ENCODE results near the gene RIPOR1. TPM values are rescaled to one million over a fixed set of nuclear protein-coding genes. Genes with fewer than 3 reads are reported as not detected.
A peak's percentile ranks its signal among the peaks of the same experiment; 100 is the strongest.

The RIPOR1 gene
- total and polyA plus RNA-seq, 2 experiments from 2014 or later = 7.6 to 22.4 TPM

DNA sequence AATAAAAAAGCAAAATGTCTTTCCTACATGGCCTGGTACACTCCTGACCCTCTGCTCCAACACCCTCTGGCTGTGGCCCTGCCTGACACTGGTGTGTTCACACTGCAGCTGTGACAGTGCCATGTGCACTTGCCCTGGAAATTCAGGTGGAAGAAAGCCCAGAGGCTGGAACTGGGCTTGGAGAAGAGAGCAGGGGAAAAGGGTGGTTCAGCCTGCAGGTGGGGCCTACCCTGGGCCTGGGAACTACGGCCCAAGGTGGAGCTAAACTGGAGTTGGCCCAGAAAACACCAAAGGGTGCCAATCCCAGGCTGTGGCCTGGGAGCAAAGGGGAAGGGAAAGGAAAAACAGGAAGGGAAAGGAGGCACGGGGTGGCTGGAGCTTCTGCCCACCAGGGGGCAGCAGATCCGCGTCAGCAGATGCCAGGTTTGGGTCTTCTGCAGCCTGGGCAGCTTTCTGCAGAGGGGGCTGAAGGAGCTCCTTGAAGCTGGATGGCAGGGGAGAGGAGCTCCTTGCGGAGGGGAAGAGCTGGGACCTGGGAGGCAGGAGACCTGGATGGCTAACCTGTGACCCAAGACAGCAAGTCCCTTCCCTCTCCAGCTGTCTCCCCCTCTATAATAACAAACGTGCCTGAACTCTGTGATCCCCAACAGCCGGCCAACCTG, 18.3 kb downstream of the RIPOR1 start:
- H3K4me1 Mint-ChIP-seq = peaks cover 21% of the 10 kb centered on the region
- peaks cover 30% of the 10 kb centered on the region for H3K27me3 Mint-ChIP-seq (ENCODE audit: insufficient read depth, low read depth, poor library complexity)
- TF ChIP-seq CTCF (conservative IDR thresholded peaks at IDR 0.05; ENCODE audit: low read depth in 2 of 2) (peak; percentile 89 to 99), ZNF331 (CRISPR knock-in tag; IDR thresholded peaks at IDR 0.05; ENCODE audit: low read depth) (no peak)
- no peaks in the 10 kb centered on the region; the same call in 2 of the 3 replicates for H3K9me3 Mint-ChIP-seq
- peak; percentile 80 for ATAC-seq
- no peaks in the 10 kb centered on the region for H3K36me3 ChIP-seq (ENCODE audit: insufficient read depth)
- H3K36me3 Mint-ChIP-seq (ENCODE audit: low read depth) = peaks cover 4% of the 10 kb centered on the region
- H3K27ac ChIP-seq (ENCODE audit: low read depth) = peak overlapping the region; percentile 32; the same call in 1 of the 2 replicates
- no peak overlapping the region for H3K27ac Mint-ChIP-seq
- H3F3A ChIP-seq (replicated peaks; ENCODE audit: low read depth) = peaks cover 3% of the 10 kb centered on the region; the same call in 1 of the 2 replicates
- no peaks in the 10 kb centered on the region; the same call in 1 of the 2 replicates for H3K4me1 ChIP-seq (ENCODE audit: insufficient read depth)
- H3K9me2 ChIP-seq (ENCODE audit: insufficient read depth) = no peaks in the 10 kb centered on the region
- H3K79me2 ChIP-seq (replicated peaks; ENCODE audit: insufficient read depth) = no peaks in the 10 kb centered on the region; the same call in 1 of the 2 replicates
- no peak overlapping the region for H2AFZ ChIP-seq
- DNase-seq (ENCODE audit: low spot score) = peak; percentile 89
- no peaks in the 10 kb centered on the region for H3K27me3 ChIP-seq (ENCODE audit: insufficient read depth)
- no peak overlapping the region for H3K4me3 ChIP-seq
- H3K4me2 ChIP-seq = no peak overlapping the region
- H3K4me3 Mint-ChIP-seq = no peak overlapping the region; the same call in 2 of the 3 replicates
- H4K20me1 ChIP-seq (replicated peaks; ENCODE audit: insufficient read depth) = peaks cover 9% of the 10 kb centered on the region; the same call in 1 of the 2 replicates

DNA sequence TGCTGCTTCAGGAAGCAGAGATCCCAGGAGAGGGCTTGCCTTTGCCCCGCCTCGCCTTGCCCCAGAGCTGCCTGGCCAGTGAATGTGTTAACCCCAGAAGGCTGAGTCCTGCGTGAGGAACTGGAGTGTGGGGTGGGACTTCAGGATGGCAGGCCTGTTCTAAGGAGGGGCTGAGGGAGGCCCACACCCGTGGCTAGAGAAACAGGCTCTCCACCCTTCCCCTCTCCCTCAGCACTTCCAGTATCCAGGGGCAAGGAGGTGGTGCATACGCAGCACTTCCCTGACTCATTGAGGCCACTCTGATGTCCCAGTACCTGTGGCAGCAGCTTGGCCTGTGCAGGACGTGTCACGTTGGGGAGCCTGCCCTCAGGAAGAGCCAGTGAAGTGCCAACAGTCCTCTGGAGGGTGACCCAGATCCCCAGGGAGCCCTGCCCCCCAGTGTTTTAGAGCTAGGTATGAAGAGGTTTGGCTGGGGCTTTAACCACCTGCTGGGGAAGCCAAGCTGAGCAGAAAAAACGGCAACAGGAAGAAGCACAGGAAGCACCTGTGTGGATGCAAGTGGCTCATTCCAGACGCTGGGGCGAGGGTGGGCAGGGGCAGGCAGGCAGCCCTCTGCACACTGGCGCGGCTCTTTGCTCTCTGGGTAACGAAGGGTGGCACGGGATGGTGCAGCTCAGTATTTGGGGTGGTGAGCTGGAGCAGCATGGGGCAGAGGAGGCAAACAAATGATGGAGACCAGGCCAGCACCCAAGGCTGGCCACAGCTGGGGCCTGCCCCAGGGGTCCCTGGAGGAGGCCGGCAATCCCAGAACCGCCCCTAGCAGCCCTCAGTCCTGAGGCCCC, 19.0 kb downstream of the RIPOR1 start:
- H3K79me2 ChIP-seq (replicated peaks; ENCODE audit: insufficient read depth) = no peaks in the 10 kb centered on the region; the same call in 1 of the 2 replicates
- H3K4me1 ChIP-seq (ENCODE audit: insufficient read depth) = no peaks in the 10 kb centered on the region; the same call in 1 of the 2 replicates
- H3K27ac Mint-ChIP-seq = no peak overlapping the region; the same call in 1 of the 2 replicates
- H3K36me3 Mint-ChIP-seq (ENCODE audit: low read depth) = no peaks in the 10 kb centered on the region; the same call in 2 of the 3 replicates
- peaks cover 3% of the 10 kb centered on the region; the same call in 1 of the 2 replicates for H3F3A ChIP-seq (replicated peaks; ENCODE audit: low read depth)
- TF ChIP-seq REST (IDR thresholded peaks at IDR 0.05; ENCODE audit: unreplicated experiment) (no peak), ZNF462 (CRISPR knock-in tag; IDR thresholded peaks at IDR 0.05) (no peak), NANOG (IDR thresholded peaks at IDR 0.05; ENCODE audit: borderline replicate concordance) (no peak), POLR2AphosphoS5 (IDR thresholded peaks at IDR 0.05; ENCODE audit: low read depth) (no peak)
- H3K36me3 ChIP-seq (ENCODE audit: insufficient read depth) = no peaks in the 10 kb centered on the region
- no peak overlapping the region for H3K27ac ChIP-seq (ENCODE audit: low read depth)
- H3K4me1 Mint-ChIP-seq = peaks cover 23% of the 10 kb centered on the region
- no peak overlapping the region for H3K4me3 Mint-ChIP-seq
- no peak overlapping the region for H3K4me3 ChIP-seq
- H2AFZ ChIP-seq = no peak overlapping the region
- ATAC-seq (peak; percentile 6), DNase-seq (ENCODE audit: low spot score) (no peak)
- no peak overlapping the region for H3K4me2 ChIP-seq
- H3K9me2 ChIP-seq (ENCODE audit: insufficient read depth) = no peaks in the 10 kb centered on the region
- H3K9me3 Mint-ChIP-seq = no peaks in the 10 kb centered on the region; the same call in 2 of the 3 replicates
- no peaks in the 10 kb centered on the region for H3K27me3 ChIP-seq (ENCODE audit: insufficient read depth)
- peaks cover 29% of the 10 kb centered on the region for H3K27me3 Mint-ChIP-seq (ENCODE audit: insufficient read depth, low read depth, poor library complexity)
- H4K20me1 ChIP-seq (replicated peaks; ENCODE audit: insufficient read depth) = peaks cover 13% of the 10 kb centered on the region; the same call in 1 of the 2 replicates

All from GM23338 (cell line).